ENCODE results near the gene SLC25A20.

The SLC25A20 gene

DNA sequence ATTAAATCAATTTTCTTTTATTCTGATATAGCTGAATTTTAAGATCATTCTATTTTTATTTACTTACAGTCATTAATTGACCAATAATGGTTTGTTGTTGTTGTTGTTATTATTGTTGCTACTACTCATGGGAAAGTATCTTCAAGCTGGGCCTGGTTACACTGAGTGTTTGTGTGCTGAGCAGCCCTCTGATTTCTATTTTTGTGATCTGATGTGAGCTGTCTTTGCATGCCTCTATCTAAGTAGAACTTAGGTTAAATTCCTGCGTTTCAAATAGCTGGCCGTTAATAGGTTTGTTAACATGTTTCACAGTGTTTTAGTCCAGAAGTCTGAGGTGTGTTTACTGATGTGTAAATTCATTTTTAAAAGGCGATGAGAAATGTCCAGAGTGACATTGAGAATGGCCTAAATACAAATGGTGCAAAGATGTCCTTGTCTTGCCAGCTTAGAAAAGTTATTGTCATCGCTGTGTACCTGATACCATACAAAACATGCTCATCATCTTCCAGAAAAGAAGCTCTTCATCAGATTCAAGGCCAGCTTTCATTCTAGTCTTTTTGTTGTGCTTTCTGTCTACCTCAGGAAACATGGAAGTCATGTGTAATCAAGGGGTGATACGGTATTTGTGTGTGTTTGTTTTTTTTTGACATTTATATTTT is 35.8 kb upstream of the SLC25A20 start:
- no peak overlapping the region for H3K4me2 ChIP-seq (ENCODE audit: low read length)
- H3K27ac ChIP-seq (ENCODE audit: low read depth, low read length): no peak overlapping the region
- H3F3A ChIP-seq (ENCODE audit: control insufficient read depth, insufficient read depth): peaks cover 7% of the 10 kb centered on the region; the same call in 1 of the 2 replicates
- TF ChIP-seq EZH2phosphoT487 (IDR thresholded peaks at IDR 0.05; ENCODE audit: borderline replicate concordance, low read length): no peak
- TF ChIP-seq CTCF (IDR thresholded peaks at IDR 0.05; ENCODE audit: low read depth, low read length, poor library complexity, severe bottlenecking): no peak
- no peaks in the 10 kb centered on the region for H3K9me3 ChIP-seq (ENCODE audit: control insufficient read depth, insufficient read depth, low read length)
- H3K79me2 ChIP-seq (ENCODE audit: control insufficient read depth, low read length): peaks cover 98% of the 10 kb centered on the region
- H3K27me3 ChIP-seq (ENCODE audit: control insufficient read depth, low read length): no peaks in the 10 kb centered on the region
- H3K9me2 ChIP-seq (replicated peaks; ENCODE audit: control insufficient read depth, low read length): no peaks in the 10 kb centered on the region
- H3K4me1 ChIP-seq (ENCODE audit: control insufficient read depth, low read length): peaks cover 19% of the 10 kb centered on the region
- H3K4me3 ChIP-seq (ENCODE audit: low read length): no peak overlapping the region
- H3K36me3 ChIP-seq (ENCODE audit: control insufficient read depth, low read length): peaks cover 72% of the 10 kb centered on the region
- peaks cover 17% of the 10 kb centered on the region for H4K20me1 ChIP-seq (ENCODE audit: control insufficient read depth, insufficient read depth, low read depth, low read length)

DNA sequence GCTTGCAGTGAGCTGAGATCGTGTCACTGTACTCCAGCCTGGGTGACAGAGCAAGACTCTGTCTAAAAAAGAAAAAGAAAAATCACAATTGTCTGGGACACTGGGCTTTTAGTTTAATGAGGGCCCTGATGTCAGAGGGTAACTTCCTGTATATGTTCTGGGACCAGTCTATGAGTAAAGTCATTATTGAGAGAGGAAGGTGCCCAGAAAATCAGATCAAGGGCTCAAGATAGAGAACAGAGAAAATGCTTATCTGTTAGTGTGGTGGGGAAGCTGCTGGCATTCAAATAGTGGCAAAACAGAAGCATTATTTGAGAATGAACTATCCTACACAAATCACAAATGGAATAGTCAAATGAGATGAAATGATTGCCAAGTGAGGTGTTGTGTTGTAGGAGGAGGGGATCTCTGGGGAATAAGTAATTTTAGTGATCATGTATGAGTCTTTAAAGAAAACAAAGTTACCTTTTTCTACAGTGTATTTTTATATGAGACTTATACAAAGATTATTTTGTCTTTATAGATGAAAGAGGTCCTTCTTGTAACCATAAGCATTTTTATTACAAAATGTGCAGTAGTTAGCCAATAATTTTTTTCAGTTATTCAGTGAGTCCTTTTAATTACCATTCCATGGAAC is 33.4 kb upstream of the SLC25A20 start:
- no peak overlapping the region for H3K4me3 ChIP-seq (ENCODE audit: low read length)
- H3K79me2 ChIP-seq (ENCODE audit: control insufficient read depth, low read length): peaks cover 99% of the 10 kb centered on the region
- H3K27me3 ChIP-seq (ENCODE audit: control insufficient read depth, low read length): no peaks in the 10 kb centered on the region
- H3K4me1 ChIP-seq (ENCODE audit: control insufficient read depth, low read length): peaks cover 43% of the 10 kb centered on the region
- no peak overlapping the region for H3K27ac ChIP-seq (ENCODE audit: low read depth, low read length)
- peaks cover 2% of the 10 kb centered on the region; the same call in 1 of the 2 replicates for H3F3A ChIP-seq (ENCODE audit: control insufficient read depth, insufficient read depth)
- H3K4me2 ChIP-seq (ENCODE audit: low read length): 0 out of 2 replicates have a peak overlapping the region, but pooled peaks have one; percentile 6
- no peak for TF ChIP-seq EZH2phosphoT487 (IDR thresholded peaks at IDR 0.05; ENCODE audit: borderline replicate concordance, low read length)
- no peak for TF ChIP-seq CTCF (IDR thresholded peaks at IDR 0.05; ENCODE audit: low read depth, low read length, poor library complexity, severe bottlenecking)
- H3K36me3 ChIP-seq (ENCODE audit: control insufficient read depth, low read length): peaks cover 84% of the 10 kb centered on the region
- H3K9me3 ChIP-seq (ENCODE audit: control insufficient read depth, insufficient read depth, low read length): no peaks in the 10 kb centered on the region
- H3K9me2 ChIP-seq (replicated peaks; ENCODE audit: control insufficient read depth, low read length): no peaks in the 10 kb centered on the region
- H4K20me1 ChIP-seq (ENCODE audit: control insufficient read depth, insufficient read depth, low read depth, low read length): peaks cover 20% of the 10 kb centered on the region

GRCh38 chr3:48930590-48930989 is 31.9 kb upstream of the SLC25A20 start:
- no peaks in the 10 kb centered on the region for H3K9me2 ChIP-seq (replicated peaks; ENCODE audit: control insufficient read depth, low read length)
- H3K4me3 ChIP-seq (ENCODE audit: low read length): no peak overlapping the region
- H3K27me3 ChIP-seq (ENCODE audit: control insufficient read depth, low read length): no peaks in the 10 kb centered on the region
- no peak overlapping the region for H3K27ac ChIP-seq (ENCODE audit: low read depth, low read length)
- H3K4me1 ChIP-seq (ENCODE audit: control insufficient read depth, low read length): peaks cover 50% of the 10 kb centered on the region
- peaks cover 20% of the 10 kb centered on the region for H4K20me1 ChIP-seq (ENCODE audit: control insufficient read depth, insufficient read depth, low read depth, low read length)
- no peak overlapping the region for H3K4me2 ChIP-seq (ENCODE audit: low read length)
- TF ChIP-seq EZH2phosphoT487 (IDR thresholded peaks at IDR 0.05; ENCODE audit: borderline replicate concordance, low read length) (no peak), CTCF (IDR thresholded peaks at IDR 0.05; ENCODE audit: low read depth, low read length, poor library complexity, severe bottlenecking) (no peak)
- peaks cover 100% of the 10 kb centered on the region for H3K79me2 ChIP-seq (ENCODE audit: control insufficient read depth, low read length)
- H3F3A ChIP-seq (ENCODE audit: control insufficient read depth, insufficient read depth): peaks cover 2% of the 10 kb centered on the region; the same call in 1 of the 2 replicates
- no peaks in the 10 kb centered on the region for H3K9me3 ChIP-seq (ENCODE audit: control insufficient read depth, insufficient read depth, low read length)
- peaks cover 88% of the 10 kb centered on the region for H3K36me3 ChIP-seq (ENCODE audit: control insufficient read depth, low read length)
